Kidney (tissue), 14 donors: ENCODE results near the gene KRTAP5-11. TPM values are rescaled to one million over a fixed set of nuclear protein-coding genes. Genes with fewer than 3 reads are reported as not detected.
"Not testable (repeated sequence)": the region's sequence is repeated elsewhere in the genome, so short reads cannot be mapped to it uniquely, and the experiment has no call there.

Experiments used
- DNase-seq, 5 donors: peaks; one replicate each; pipeline ENCODE4 v3.0.0-alpha.2; 2013 to 2020
- FAIRE-seq: peaks from 2 replicates; lab custom pipeline; 2012; peaks lifted over from hg19 to GRCh38; lab: Jason Lieb, UNC
- H3K27ac ChIP-seq, 2 donors: one replicate each; pipeline ENCODE4 v1.7.0; 2013; ENCODE audit warnings: low read depth in 2 of 2, low read length in 2 of 2, inconsistent platforms in 1 of 2
- H3K27me3 ChIP-seq: one replicate; pipeline ENCODE4 v1.7.1; 2013; ENCODE audit warnings: low read length, inconsistent platforms; ENCODE audit not compliant: control insufficient read depth, insufficient read depth
- H3K36me3 ChIP-seq, 3 donors: one replicate each; pipeline versions ENCODE4 v1.7.0 to v1.7.1; 2013; ENCODE audit warnings: low read length in 3 of 3, control low read depth in 1 of 3, inconsistent platforms in 1 of 3; ENCODE audit not compliant: insufficient read depth in 3 of 3, control insufficient read depth in 2 of 3
- H3K4me1 ChIP-seq, 3 donors: one replicate each; pipeline versions ENCODE4 v1.7.0 to v1.7.1; 2013; ENCODE audit warnings: low read length in 3 of 3, inconsistent platforms in 1 of 3, low read depth in 1 of 3; ENCODE audit not compliant: control insufficient read depth in 2 of 3, insufficient read depth in 2 of 3
- H3K4me3 ChIP-seq, 3 donors: one replicate each; pipeline versions ENCODE4 v1.7.0 to v1.8.1; 2013; ENCODE audit warnings: low read length in 3 of 3, control low read depth in 1 of 3, inconsistent platforms in 1 of 3
- H3K9ac ChIP-seq, 3 donors: one replicate each; pipeline versions ENCODE4 v1.7.0 to v1.7.1; 2013; ENCODE audit warnings: low read length in 3 of 3, control low read depth in 1 of 3, inconsistent platforms in 1 of 3
- H3K9me3 ChIP-seq, 3 donors: one replicate each; pipeline versions ENCODE4 v1.7.0 to v1.7.1; 2013; ENCODE audit warnings: low read length in 3 of 3, control low read depth in 1 of 3, inconsistent platforms in 1 of 3; ENCODE audit not compliant: control insufficient read depth in 2 of 3, insufficient read depth in 1 of 3
- CTCF ChIP-seq: IDR thresholded peaks from 3 replicates; pipeline ENCODE4 v1.5.1; 2012; ENCODE audit warnings: mild to moderate bottlenecking, moderate library complexity, borderline replicate concordance; ENCODE audit not compliant: insufficient read depth; ENCODE audit errors: extremely low read depth
- intact Hi-C: fragments of 100-400 bp; cut with DNase I; formaldehyde crosslinking; loops from one replicate; pipeline ENCODE4 v1.11.1; 2022
- polyA plus RNA-seq: library from polyadenylated mRNA; stranded (reverse); fragments of 350-450 nt; fragmentation: Illumina TruSeq; extraction: RNeasy Lipid Tissue Mini Kit (QIAGEN cat#74804); gene quantifications from one replicate; pipeline ENCODE4 v1.2.3, GENCODE V29; 2014; ENCODE audit warnings: low read depth, low replicate concordance; ENCODE audit not compliant: insufficient read depth
- total RNA-seq: library from RNA; stranded (reverse); fragmentation: NEBNext Ultra II Directional; extraction: Animal tissue kit (Norgen Biotek cat#: 25700); gene quantifications from one replicate; pipeline ENCODE4 v1.2.1, GENCODE V29; 2021
- donor health status: control.
- donor health status: control.
- donor health status: control.
- donor health status: control.
- donor health status: control.
- donor health status: DM: yes; HTN: yes; CAD: no.
- donor health status: Normal renal cell carcinoma (clear cell type).

The KRTAP5-11 gene
- total and polyA plus RNA-seq, 2 donors from 2014 or later, result not detected

- TF ChIP-seq CTCF, result no peak
- no peaks in the 10 kb centered on the region for H3K9me3 ChIP-seq
- DNase-seq (peak in 1 of 5 donors; percentile 7), FAIRE-seq (no peak)
- no peak overlapping the region for H3K9ac ChIP-seq
- no peaks in the 10 kb centered on the region for H3K27me3 ChIP-seq
- no peak overlapping the region for H3K27ac ChIP-seq
- H3K4me1 ChIP-seq, result peaks cover 0 to 5% (median 0%) of the 10 kb centered on the region in 3 donors
- H3K36me3 ChIP-seq, result no peaks in the 10 kb centered on the region
- intact Hi-C loops, result no loop called here
- no peak overlapping the region for H3K4me3 ChIP-seq
These were observed 46.9 kb downstream of the KRTAP5-11 start for GRCh38 chr11:71535825-71536224.

GRCh38 chr11:71534711-71535608 is 47.7 kb downstream of the KRTAP5-11 start:
- H3K9ac ChIP-seq, H3K36me3 ChIP-seq, H3K27me3 ChIP-seq, FAIRE-seq, H3K4me1 ChIP-seq, H3K4me3 ChIP-seq, intact Hi-C loops, H3K27ac ChIP-seq, H3K9me3 ChIP-seq: not testable (repeated sequence)
- DNase-seq, result peak in 1 of 5 donors; percentile 13

- no peaks in the 10 kb centered on the region for H3K9me3 ChIP-seq
- no peak for DNase-seq
- FAIRE-seq, result no peak
- H3K4me1 ChIP-seq, result peaks cover 0 to 5% (median 0%) of the 10 kb centered on the region in 3 donors
- no peaks in the 10 kb centered on the region for H3K36me3 ChIP-seq
- TF ChIP-seq CTCF, result no peak
- no peaks in the 10 kb centered on the region for H3K27me3 ChIP-seq
- H3K9ac ChIP-seq, result no peak overlapping the region
- intact Hi-C loops, result no loop called here
- H3K27ac ChIP-seq, result no peak overlapping the region
- no peak overlapping the region for H3K4me3 ChIP-seq
These were observed 50.6 kb downstream of the KRTAP5-11 start for GRCh38 chr11:71532036-71532610.

Other genes with a start within 250 kb of the KRTAP5-11 start
- 17.8 TPM for gene DHCR7, start 134.5 kb downstream of the KRTAP5-11 start, total RNA-seq
- gene DHCR7, start 134.5 kb downstream of the KRTAP5-11 start, polyA plus RNA-seq, result 35.2 TPM
- 72.9 TPM for gene NADSYN1, start 129.7 kb downstream of the KRTAP5-11 start, total RNA-seq
- gene NADSYN1, start 129.7 kb downstream of the KRTAP5-11 start, polyA plus RNA-seq, result 34.9 TPM
- gene KRTAP5-7, start 55.6 kb downstream of the KRTAP5-11 start, total RNA-seq, result 0.22 TPM
- not detected for gene KRTAP5-7, start 55.6 kb downstream of the KRTAP5-11 start, polyA plus RNA-seq
- 0.35 TPM for gene KRTAP5-8, start 44.9 kb downstream of the KRTAP5-11 start, total RNA-seq
- gene KRTAP5-8, start 44.9 kb downstream of the KRTAP5-11 start, polyA plus RNA-seq, result 1.8 TPM
- gene KRTAP5-9, start 34.5 kb downstream of the KRTAP5-11 start, total RNA-seq, result 0.66 TPM
- not detected for gene KRTAP5-9, start 34.5 kb downstream of the KRTAP5-11 start, polyA plus RNA-seq
- not detected for gene KRTAP5-10, start 17.3 kb downstream of the KRTAP5-11 start, total RNA-seq
- not detected for gene KRTAP5-10, start 17.3 kb downstream of the KRTAP5-11 start, polyA plus RNA-seq